ENCODE data around the gene HOXB5. TPM values are rescaled to one million over a fixed set of nuclear protein-coding genes. Genes with fewer than 3 reads are reported as not detected.

HOXB5 gene
- total RNA-seq, 1 experiment from 2014 or later, result not detected

DNA sequence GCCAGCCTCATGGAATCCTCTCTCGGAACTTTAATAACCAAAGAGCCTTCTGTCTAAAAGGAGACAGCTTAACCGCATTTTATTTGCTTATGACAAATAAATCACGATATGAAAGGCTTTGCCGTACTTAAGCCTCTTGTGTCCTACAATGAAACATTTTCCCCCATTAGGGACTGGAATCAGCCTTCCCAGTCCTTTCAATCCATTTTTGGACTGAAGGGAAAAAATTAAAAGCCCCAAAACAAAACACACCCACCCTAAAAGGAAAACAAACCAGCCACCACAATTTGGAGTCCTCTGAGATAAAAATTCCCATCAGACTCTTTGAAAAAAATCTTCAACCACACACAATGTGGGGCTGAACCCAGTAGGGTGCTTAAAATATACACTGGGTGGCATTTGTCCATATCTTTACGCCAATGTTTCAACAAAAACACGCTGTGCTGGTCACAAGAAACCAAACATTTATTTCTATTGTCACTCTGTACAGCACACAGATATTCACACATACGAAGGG, 18.5 kb downstream of the HOXB5 start:
- no peak for DNase-seq
- POLR2A ChIA-PET, result no interaction called here

GRCh38 chr17:48574505-48575065, 19.0 kb downstream of the HOXB5 start:
- Histone ChIP-seq H3K4me3 (ENCODE audit: low read depth, low read length) (no peak overlapping the region), H3K9me3 (no peaks in the 10 kb centered on the region), H3K4me1 (peaks cover 29% of the 10 kb centered on the region), H3K36me3 (ENCODE audit: control insufficient read depth, insufficient read depth, low read length) (no peaks in the 10 kb centered on the region), H3K27me3 (replicated peaks; ENCODE audit: control insufficient read depth, insufficient read depth, low read length) (peaks cover 2% of the 10 kb centered on the region; the same call in 1 of the 2 replicates)
- DNase-seq, result no peak
- Mint-ChIP-seq H3K36me3 (ENCODE audit: insufficient read depth, unreplicated experiment) (peaks cover 4% of the 10 kb centered on the region), H3K4me3 (ENCODE audit: unreplicated experiment) (no peak overlapping the region), H3K4me1 (ENCODE audit: low read depth, unreplicated experiment) (peaks cover 9% of the 10 kb centered on the region), H3K27me3 (ENCODE audit: insufficient read depth, unreplicated experiment) (peaks cover 9% of the 10 kb centered on the region), H3K27ac (ENCODE audit: unreplicated experiment) (no peak overlapping the region), H3K9me3 (ENCODE audit: unreplicated experiment) (no peaks in the 10 kb centered on the region)
- intact Hi-C loops (cut with micrococcal nuclease; ENCODE audit: unreplicated experiment), result no loop called here
- ChIA-PET CTCF (interaction anchor here (0.6 to 1.2 kb wide), 3 partner anchors 28 to 73 kb away, joined by 3 to 11 read pairs (median 8); no protein-coding TSS in a partner anchor), POLR2A (no interaction called here)
- TF ChIP-seq, protein P1, sequence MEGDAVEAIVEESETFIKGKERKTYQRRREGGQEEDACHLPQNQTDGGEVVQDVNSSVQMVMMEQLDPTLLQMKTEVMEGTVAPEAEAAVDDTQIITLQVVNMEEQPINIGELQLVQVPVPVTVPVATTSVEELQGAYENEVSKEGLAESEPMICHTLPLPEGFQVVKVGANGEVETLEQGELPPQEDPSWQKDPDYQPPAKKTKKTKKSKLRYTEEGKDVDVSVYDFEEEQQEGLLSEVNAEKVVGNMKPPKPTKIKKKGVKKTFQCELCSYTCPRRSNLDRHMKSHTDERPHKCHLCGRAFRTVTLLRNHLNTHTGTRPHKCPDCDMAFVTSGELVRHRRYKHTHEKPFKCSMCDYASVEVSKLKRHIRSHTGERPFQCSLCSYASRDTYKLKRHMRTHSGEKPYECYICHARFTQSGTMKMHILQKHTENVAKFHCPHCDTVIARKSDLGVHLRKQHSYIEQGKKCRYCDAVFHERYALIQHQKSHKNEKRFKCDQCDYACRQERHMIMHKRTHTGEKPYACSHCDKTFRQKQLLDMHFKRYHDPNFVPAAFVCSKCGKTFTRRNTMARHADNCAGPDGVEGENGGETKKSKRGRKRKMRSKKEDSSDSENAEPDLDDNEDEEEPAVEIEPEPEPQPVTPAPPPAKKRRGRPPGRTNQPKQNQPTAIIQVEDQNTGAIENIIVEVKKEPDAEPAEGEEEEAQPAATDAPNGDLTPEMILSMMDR (IDR thresholded peaks at IDR 0.05; ENCODE audit: insufficient read depth in 1 of 2, low read depth in 1 of 2, low read length in 1 of 2, severe bottlenecking in 1 of 2, unreplicated experiment in 1 of 2), result no peak
- no TSS peak for BruUV-seq (replicated peaks)

More for the DNA sequence above, 18.5 kb downstream of the HOXB5 start:
- TF ChIP-seq, protein P1 (IDR thresholded peaks at IDR 0.05; ENCODE audit: insufficient read depth in 1 of 2, low read depth in 1 of 2, low read length in 1 of 2, severe bottlenecking in 1 of 2, unreplicated experiment in 1 of 2), result no peak
- no TSS peak for BruUV-seq (replicated peaks)
- H3K4me3 Mint-ChIP-seq (ENCODE audit: unreplicated experiment), result no peak overlapping the region
- H3K9me3 Mint-ChIP-seq (ENCODE audit: unreplicated experiment), result no peaks in the 10 kb centered on the region
- H3K4me1 Mint-ChIP-seq (ENCODE audit: low read depth, unreplicated experiment), result peaks cover 15% of the 10 kb centered on the region
- CTCF ChIA-PET, result interaction anchor here (1.2 kb wide), 2 partner anchors 29 to 74 kb away, joined by 3 to 8 read pairs; no protein-coding TSS in a partner anchor
- no peak overlapping the region for H3K4me3 ChIP-seq (ENCODE audit: low read depth, low read length)
- no peaks in the 10 kb centered on the region for H3K9me3 ChIP-seq
- intact Hi-C loops (cut with micrococcal nuclease; ENCODE audit: unreplicated experiment), result no loop called here
- no peak overlapping the region for H3K27ac Mint-ChIP-seq (ENCODE audit: unreplicated experiment)
- peaks cover 2% of the 10 kb centered on the region; the same call in 1 of the 2 replicates for H3K27me3 ChIP-seq (replicated peaks; ENCODE audit: control insufficient read depth, insufficient read depth, low read length)
- peaks cover 4% of the 10 kb centered on the region for H3K36me3 Mint-ChIP-seq (ENCODE audit: insufficient read depth, unreplicated experiment)
- no peaks in the 10 kb centered on the region for H3K36me3 ChIP-seq (ENCODE audit: control insufficient read depth, insufficient read depth, low read length)
- H3K27me3 Mint-ChIP-seq (ENCODE audit: insufficient read depth, unreplicated experiment), result peaks cover 12% of the 10 kb centered on the region
- H3K4me1 ChIP-seq, result peaks cover 28% of the 10 kb centered on the region

- no peak overlapping the region for H3K4me3 Mint-ChIP-seq (ENCODE audit: unreplicated experiment)
- no peaks in the 10 kb centered on the region for H3K27me3 ChIP-seq (replicated peaks; ENCODE audit: control insufficient read depth, insufficient read depth, low read length)
- no peak for DNase-seq
- intact Hi-C loops (cut with micrococcal nuclease; ENCODE audit: unreplicated experiment), result no loop called here
- H3K36me3 Mint-ChIP-seq (ENCODE audit: insufficient read depth, unreplicated experiment), result no peaks in the 10 kb centered on the region
- H3K36me3 ChIP-seq (ENCODE audit: control insufficient read depth, insufficient read depth, low read length), result no peaks in the 10 kb centered on the region
- H3K4me1 Mint-ChIP-seq (ENCODE audit: low read depth, unreplicated experiment), result no peaks in the 10 kb centered on the region
- H3K27me3 Mint-ChIP-seq (ENCODE audit: insufficient read depth, unreplicated experiment), result no peaks in the 10 kb centered on the region
- POLR2A ChIA-PET, result interaction anchor here (0.6 kb wide), 1 partner anchor 8 kb away, joined by 9 read pairs; no protein-coding TSS in a partner anchor
- no peak overlapping the region for H3K4me3 ChIP-seq (ENCODE audit: low read depth, low read length)
- TF ChIP-seq, protein P1 (IDR thresholded peaks at IDR 0.05; ENCODE audit: insufficient read depth in 1 of 2, low read depth in 1 of 2, low read length in 1 of 2, severe bottlenecking in 1 of 2, unreplicated experiment in 1 of 2), result no peak
- peaks cover 18% of the 10 kb centered on the region for H3K4me1 ChIP-seq
- CTCF ChIA-PET, result no interaction called here
- no peak overlapping the region for H3K27ac Mint-ChIP-seq (ENCODE audit: unreplicated experiment)
- no peaks in the 10 kb centered on the region for H3K9me3 Mint-ChIP-seq (ENCODE audit: unreplicated experiment)
- no peaks in the 10 kb centered on the region for H3K9me3 ChIP-seq
- BruUV-seq (replicated peaks), result no TSS peak
Observed at GRCh38 chr17:48571826-48572417, 21.7 kb downstream of the HOXB5 start.

Data from Caco-2 (cell line).